GM12891 (cell line): ENCODE data around the gene HMGA1.

Experiments used
- PAX5 ChIP-seq: IDR thresholded peaks from 2 replicates; pipeline ENCODE4 v1.6.1; 2011; ENCODE audit warnings: low read length, moderate library complexity, mild to moderate bottlenecking; ENCODE audit not compliant: insufficient read depth, severe bottlenecking
- POLR2A ChIP-seq: IDR thresholded peaks from 2 replicates; pipeline ENCODE4 v1.6.1; 2011; ENCODE audit warnings: low read depth, low read length, control low read depth
- POLR2AphosphoS5 ChIP-seq: IDR thresholded peaks from 2 replicates; pipeline ENCODE4 v1.6.1; 2011; ENCODE audit warnings: low read depth, low read length, control low read depth
- SPI1 ChIP-seq: IDR thresholded peaks from 2 replicates; pipeline ENCODE4 v1.6.1; 2011; ENCODE audit warnings: low read depth, low read length, control low read depth
- TAF1 ChIP-seq: IDR thresholded peaks from 2 replicates; pipeline ENCODE4 v1.6.1; 2011; ENCODE audit warnings: low read depth, low read length, control low read depth

- TF ChIP-seq POLR2A (no peak), PAX5 (no peak), POLR2AphosphoS5 (no peak), SPI1 (no peak), TAF1 (no peak)
These were observed 35.1 kb upstream of the HMGA1 start for GRCh38 chr6:34201455-34202107.
